NCI-H2081 (cell line): ENCODE results near the gene TSEN34.

ENCODE experiments used
- DNase-seq, 2 experiments: peaks; one replicate each; lab custom pipeline; 2025; lab: John Stamatoyannopoulos, UW

TSEN34 gene

GRCh38 chr19:54191011-54191810, at the start of gene TSEN34:
Gene TSEN34 (plus strand): TSS chr19:54191308. CDS start chr19:54191365, 57 bp downstream.
- peak; percentile 60 to 77 for DNase-seq

GRCh38 chr19:54141356-54141755, 49.8 kb upstream of the TSEN34 start:
- DNase-seq, result no peak

- no peak for DNase-seq
Observed at GRCh38 chr19:54142166-54142780, 48.8 kb upstream of the TSEN34 start.

GRCh38 chr19:54145541-54146158, 45.5 kb upstream of the TSEN34 start:
- no peak for DNase-seq

GRCh38 chr19:54147676-54148075, 43.4 kb upstream of the TSEN34 start:
- DNase-seq, result no peak

GRCh38 chr19:54148158-54148557, 43.0 kb upstream of the TSEN34 start:
- DNase-seq, result no peak

- DNase-seq, result no peak
Observed at GRCh38 chr19:54149021-54149812, 41.9 kb upstream of the TSEN34 start.

- no peak for DNase-seq
Observed at GRCh38 chr19:54151362-54152035, 39.6 kb upstream of the TSEN34 start.

- DNase-seq, result no peak
Observed at GRCh38 chr19:54152267-54152666, 38.8 kb upstream of the TSEN34 start.

GRCh38 chr19:54152878-54153524, 38.1 kb upstream of the TSEN34 start:
- DNase-seq, result no peak

- DNase-seq, result no peak
Observed at GRCh38 chr19:54153731-54154326, 37.3 kb upstream of the TSEN34 start.

- no peak for DNase-seq
Observed at GRCh38 chr19:54154603-54155345, 36.3 kb upstream of the TSEN34 start.

- DNase-seq, result no peak
Observed at GRCh38 chr19:54155694-54156093, 35.4 kb upstream of the TSEN34 start.

- DNase-seq, result no peak
Observed at GRCh38 chr19:54156490-54156889, 34.6 kb upstream of the TSEN34 start.

- DNase-seq, result no peak
Observed at GRCh38 chr19:54156953-54157352, 34.2 kb upstream of the TSEN34 start.

- no peak for DNase-seq
Observed at GRCh38 chr19:54158812-54159351, 32.2 kb upstream of the TSEN34 start.

- peak; percentile 99 to 100 for DNase-seq
Observed at GRCh38 chr19:54159352-54160181, 31.5 kb upstream of the TSEN34 start, which contains the start of gene LENG1. Gene LENG1 (minus strand): TSS chr19:54159721. CDS start chr19:54159695, 26 bp downstream.

GRCh38 chr19:54160182-54160811, 30.8 kb upstream of the TSEN34 start:
- no peak for DNase-seq
